H9 (cell line): ENCODE results near the gene PYGB. TPM values are rescaled to one million over a fixed set of nuclear protein-coding genes. Genes with fewer than 3 reads are reported as not detected.

ENCODE experiments used
- DNase-seq: peaks from one replicate; pipeline ENCODE4 v3.0.0-alpha.2; 2017
- H2AFZ ChIP-seq: one replicate; pipeline ENCODE4 v1.6.1; 2013; ENCODE audit warnings: mild to moderate bottlenecking, low read length, control low read depth, moderate library complexity
- H2AK5ac ChIP-seq: 2 replicates; pipeline ENCODE4 v1.6.1; 2013; ENCODE audit warnings: low read length, control low read depth, mixed read lengths; ENCODE audit not compliant: insufficient read length
- H2BK120ac ChIP-seq: one replicate; pipeline ENCODE4 v1.6.1; 2013; ENCODE audit warnings: low read depth, mild to moderate bottlenecking, low read length, control low read depth, inconsistent platforms; ENCODE audit not compliant: poor library complexity, severe bottlenecking
- H2BK12ac ChIP-seq: 2 replicates; pipeline ENCODE4 v1.6.1; 2013; ENCODE audit warnings: low read length, control low read depth, mixed read lengths, low read depth; ENCODE audit not compliant: insufficient read length
- H2BK15ac ChIP-seq: 2 replicates; pipeline ENCODE4 v1.6.1; 2013; ENCODE audit warnings: low read depth, low read length, control low read depth
- H2BK20ac ChIP-seq: one replicate; pipeline ENCODE4 v1.6.1; 2013; ENCODE audit warnings: low read depth, mild to moderate bottlenecking, low read length, control low read depth, inconsistent platforms; ENCODE audit not compliant: poor library complexity, severe bottlenecking
- H2BK5ac ChIP-seq: 2 replicates; pipeline ENCODE4 v1.6.1; 2013; ENCODE audit warnings: low read length, control low read depth, mixed read lengths; ENCODE audit not compliant: insufficient read length
- H3K14ac ChIP-seq: 2 replicates; pipeline ENCODE4 v1.6.1; 2013; ENCODE audit warnings: low read length, control low read depth; ENCODE audit not compliant: insufficient read depth
- H3K18ac ChIP-seq: 2 replicates; pipeline ENCODE4 v1.6.1; 2013; ENCODE audit warnings: low read depth, mild to moderate bottlenecking, mixed read lengths, low read length, control low read depth; ENCODE audit not compliant: insufficient read length
- H3K23ac ChIP-seq: 2 replicates; pipeline ENCODE4 v1.6.1; 2013; ENCODE audit warnings: low read length, control low read depth, mixed read lengths, low read depth; ENCODE audit not compliant: insufficient read length
- H3K23me2 ChIP-seq: 2 replicates; pipeline ENCODE4 v1.6.1; 2013; ENCODE audit warnings: low read depth, mild to moderate bottlenecking, mixed read lengths, low read length, control low read depth; ENCODE audit not compliant: insufficient read length, poor library complexity, severe bottlenecking
- H3K27ac ChIP-seq: 2 replicates; pipeline ENCODE4 v1.5.1; 2013; ENCODE audit warnings: low read length, control low read depth, mixed read lengths, low read depth; ENCODE audit not compliant: insufficient read length
- H3K27me3 ChIP-seq: 2 replicates; pipeline ENCODE4 v1.6.1; 2013; ENCODE audit warnings: low read length, control low read depth, inconsistent platforms; ENCODE audit not compliant: insufficient read depth
- H3K4ac ChIP-seq: 2 replicates; pipeline ENCODE4 v1.6.1; 2013; ENCODE audit warnings: low read depth, mild to moderate bottlenecking, control low read depth, inconsistent platforms, low read length, moderate library complexity
- H3K4me1 ChIP-seq: 2 replicates; pipeline ENCODE4 v1.6.1; 2013; ENCODE audit warnings: low read length, control low read depth, inconsistent platforms; ENCODE audit not compliant: insufficient read depth
- H3K4me2 ChIP-seq: 2 replicates; pipeline ENCODE4 v1.6.1; 2013; ENCODE audit warnings: low read length, control low read depth, mixed read lengths; ENCODE audit not compliant: insufficient read length, insufficient read depth
- H3K56ac ChIP-seq: 2 replicates; pipeline ENCODE4 v1.6.1; 2013; ENCODE audit warnings: low read depth, mild to moderate bottlenecking, mixed read lengths, low read length, control low read depth; ENCODE audit not compliant: insufficient read length
- H3K79me1 ChIP-seq: 2 replicates; pipeline ENCODE4 v1.6.1; 2013; ENCODE audit warnings: low read depth, mild to moderate bottlenecking, moderate library complexity, low read length, control low read depth, inconsistent platforms; ENCODE audit not compliant: insufficient read depth, poor library complexity, severe bottlenecking
- H3K79me2 ChIP-seq: 2 replicates; pipeline ENCODE4 v1.6.1; 2013; ENCODE audit warnings: low read length, control low read depth, inconsistent platforms; ENCODE audit not compliant: insufficient read depth
- H3K9ac ChIP-seq: 2 replicates; pipeline ENCODE4 v1.6.1; 2013; ENCODE audit warnings: low read length, control low read depth, mixed read lengths; ENCODE audit not compliant: insufficient read length; ENCODE audit errors: extremely low read depth
- H3K9me3 ChIP-seq: one replicate; pipeline ENCODE4 v1.6.1; 2013; ENCODE audit warnings: low read depth, low read length, inconsistent platforms; ENCODE audit not compliant: control insufficient read depth
- H3T11ph ChIP-seq: one replicate; pipeline ENCODE4 v1.6.1; 2013; ENCODE audit warnings: mild to moderate bottlenecking, low read length, control low read depth, inconsistent platforms
- H4K20me1 ChIP-seq: one replicate; pipeline ENCODE4 v1.6.1; 2013; ENCODE audit not compliant: control insufficient read depth, insufficient read length, insufficient read depth
- H4K5ac ChIP-seq: 2 replicates; pipeline ENCODE4 v1.6.1; 2013; ENCODE audit warnings: low read depth, mild to moderate bottlenecking, mixed read lengths, low read length, control low read depth; ENCODE audit not compliant: insufficient read length
- H4K8ac ChIP-seq: replicated peaks from 2 replicates; pipeline ENCODE4 v1.6.1; 2013; ENCODE audit warnings: low read length, control low read depth, mixed read lengths, low read depth; ENCODE audit not compliant: insufficient read length
- H4K91ac ChIP-seq: 2 replicates; pipeline ENCODE4 v1.6.1; 2013; ENCODE audit warnings: low read depth, mild to moderate bottlenecking, moderate library complexity, mixed read lengths, low read length, control low read depth; ENCODE audit not compliant: insufficient read length
- H3K27ac Mint-ChIP-seq, 3 experiments: 2 replicates in 2 of 3; 3 replicates in 1 of 3; pipeline ENCODE4 v1.8.0; 2020 to 2021; ENCODE audit warnings: mixed read lengths in 3 of 3, mild to moderate bottlenecking in 1 of 3, moderate library complexity in 1 of 3
- H3K27me3 Mint-ChIP-seq: 2 replicates; pipeline ENCODE4 v1.8.0; 2021; ENCODE audit warnings: low read depth, mild to moderate bottlenecking, moderate library complexity, mixed read lengths
- H3K36me3 Mint-ChIP-seq, 3 experiments: 2 replicates in 2 of 3; 3 replicates in 1 of 3; pipeline ENCODE4 v1.8.0; 2020 to 2021; ENCODE audit warnings: low read depth in 3 of 3, mixed read lengths in 3 of 3; ENCODE audit not compliant: insufficient read depth in 1 of 3
- H3K4me1 Mint-ChIP-seq, 2 experiments: 2 replicates each; pipeline ENCODE4 v1.8.0; 2020; ENCODE audit warnings: mixed read lengths in 2 of 2
- H3K4me3 Mint-ChIP-seq, 2 experiments: 2 replicates in 1 of 2; 3 replicates in 1 of 2; pipeline ENCODE4 v1.8.0; 2020 to 2021; ENCODE audit warnings: mild to moderate bottlenecking in 2 of 2, mixed read lengths in 2 of 2, moderate library complexity in 1 of 2
- H3K9me3 Mint-ChIP-seq, 2 experiments: 2 replicates in 1 of 2; 3 replicates in 1 of 2; pipeline ENCODE4 v1.8.0; 2020; ENCODE audit warnings: mild to moderate bottlenecking in 2 of 2, mixed read lengths in 2 of 2, moderate library complexity in 1 of 2
- CTCF ChIP-seq: fragments of 200-600 bp; sonication (generic); conservative IDR thresholded peaks from 3 replicates; pipeline ENCODE4 v1.8.0; 2021; ENCODE audit warnings: antibody characterized with exemption, mild to moderate bottlenecking
- WGBS: extraction: QIAGEN DNeasy Blood & Tissue Kit; methylation state at CpG from one replicate; pipeline ENCODE4 v1.1.7; 2013; ENCODE audit warnings: missing lambda C conversion rate, low lambda C conversion rate, mixed read lengths; ENCODE audit not compliant: insufficient read length; ENCODE audit errors: extremely low coverage; 5-methylcytosine and 5-hydroxymethylcytosine counted together
- total RNA-seq: library from RNA; stranded (reverse); gene quantifications from 2 replicates; pipeline ENCODE4 v1.2.1, GENCODE V29; 2021

PYGB gene
- total RNA-seq, 1 experiment from 2014 or later, result 46.9 TPM

- no peak overlapping the region for H3K9ac ChIP-seq
- peak overlapping the region; percentile 67 to 78 (median 75); a peak in 3 of 7 replicates for H3K27ac Mint-ChIP-seq
These were observed 52.7 kb downstream of the PYGB start for GRCh38 chr20:25300496-25301170.

More at GRCh38 chr20:25300496-25301170, 52.7 kb downstream of the PYGB start:
- H3K56ac ChIP-seq, result no peak overlapping the region
- H4K91ac ChIP-seq, result no peak overlapping the region
- H3K27ac ChIP-seq, result no peak overlapping the region
- H2BK20ac ChIP-seq, result no peak overlapping the region
- Mint-ChIP-seq H3K4me3 (no peak overlapping the region), H3K4me1 (peaks cover 12 to 14% of the 10 kb centered on the region in 2 experiments; a peak in 2 of 4 replicates), H3K27me3 (no peaks in the 10 kb centered on the region; the same call in 1 of the 2 replicates), H3K9me3 (no peaks in the 10 kb centered on the region), H3K36me3 (peaks cover 2 to 33% (median 20%) of the 10 kb centered on the region in 3 experiments)
- DNase-seq, result no peak
- H4K20me1 ChIP-seq, result no peaks in the 10 kb centered on the region
- H2BK12ac ChIP-seq, result no peak overlapping the region
- H3K4ac ChIP-seq, result no peak overlapping the region
- no CpG with 5 or more reads among the region's 13 CpGs for WGBS
- no peak overlapping the region for H2BK15ac ChIP-seq
- H3K23ac ChIP-seq, result no peak overlapping the region
- no peaks in the 10 kb centered on the region for H3K23me2 ChIP-seq
- H3K79me1 ChIP-seq, result no peaks in the 10 kb centered on the region
- no peak overlapping the region for H2BK120ac ChIP-seq
- no peak overlapping the region for H2BK5ac ChIP-seq
- H3T11ph ChIP-seq, result no peak overlapping the region
- H3K4me2 ChIP-seq, result no peak overlapping the region
- no peak overlapping the region for H4K5ac ChIP-seq
- no peak overlapping the region for H4K8ac ChIP-seq
- no peak for TF ChIP-seq CTCF
- no peaks in the 10 kb centered on the region for H3K27me3 ChIP-seq
- H2AFZ ChIP-seq, result no peak overlapping the region
- no peak overlapping the region for H3K18ac ChIP-seq
- H3K9me3 ChIP-seq, result no peaks in the 10 kb centered on the region
- no peak overlapping the region for H2AK5ac ChIP-seq
- H3K14ac ChIP-seq, result no peak overlapping the region
- no peaks in the 10 kb centered on the region for H3K79me2 ChIP-seq
- no peaks in the 10 kb centered on the region; the same call in 1 of the 2 replicates for H3K4me1 ChIP-seq
